CD4-positive, alpha-beta T cell treated with Interleukin-4 for 1 hour (primary cell): ENCODE measurements around the gene ALDH1L2.
"Not testable (repeated sequence)": the region's sequence is repeated elsewhere in the genome, so short reads cannot be mapped to it uniquely, and the experiment has no call there.

ENCODE experiments used
- DNase-seq, 2 donors: peaks; one replicate each; pipeline ENCODE4 v3.0.0-alpha.2; 2020 to 2022

Gene ALDH1L2

GRCh38 chr12:105084251-105085250 lies at the start of gene ALDH1L2:
Gene ALDH1L2, minus strand, starts transcription at chr12:105084458. Its CDS starts 22 bp downstream, at chr12:105084436.
- DNase-seq, result peak; percentile 47 to 69

DNA sequence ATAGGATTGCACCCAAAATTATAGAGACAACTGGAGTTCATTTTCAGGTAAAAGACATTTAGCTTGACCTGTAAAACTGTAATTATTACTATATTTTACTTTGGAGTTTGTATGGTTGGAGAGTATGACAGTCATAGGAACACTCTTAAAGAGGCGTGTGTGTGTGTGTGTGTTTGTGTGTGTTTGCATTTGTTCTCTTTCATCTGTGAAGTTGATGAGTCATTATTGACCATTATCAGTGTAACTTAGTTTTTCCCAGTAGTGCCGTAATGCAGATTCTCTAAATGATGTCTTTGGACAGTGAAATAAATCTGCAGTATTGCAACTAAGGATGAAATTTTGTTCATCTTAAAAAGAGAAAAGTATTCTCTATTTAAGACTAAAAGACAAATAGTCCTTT lies 36.3 kb upstream of the ALDH1L2 start:
- no peak for DNase-seq

DNA sequence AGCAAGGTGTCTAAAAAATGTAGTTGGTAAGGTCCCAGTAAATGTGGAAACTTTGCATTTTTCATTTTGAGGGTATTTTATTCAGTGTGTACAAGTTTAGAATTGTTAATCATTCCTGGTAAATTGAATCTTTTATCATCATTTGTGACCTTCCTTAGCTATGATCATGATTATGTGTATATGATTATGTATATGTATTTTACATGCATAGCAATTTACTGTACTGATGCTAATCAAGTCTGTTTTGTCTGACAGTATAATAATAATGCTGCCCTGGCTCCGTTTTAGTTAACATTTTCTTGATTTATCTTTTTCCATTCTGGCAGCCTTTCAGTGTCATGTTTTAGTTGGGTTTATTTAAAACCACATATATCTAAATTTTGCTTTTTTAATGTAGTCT lies 32.7 kb upstream of the ALDH1L2 start:
- no peak for DNase-seq

DNA sequence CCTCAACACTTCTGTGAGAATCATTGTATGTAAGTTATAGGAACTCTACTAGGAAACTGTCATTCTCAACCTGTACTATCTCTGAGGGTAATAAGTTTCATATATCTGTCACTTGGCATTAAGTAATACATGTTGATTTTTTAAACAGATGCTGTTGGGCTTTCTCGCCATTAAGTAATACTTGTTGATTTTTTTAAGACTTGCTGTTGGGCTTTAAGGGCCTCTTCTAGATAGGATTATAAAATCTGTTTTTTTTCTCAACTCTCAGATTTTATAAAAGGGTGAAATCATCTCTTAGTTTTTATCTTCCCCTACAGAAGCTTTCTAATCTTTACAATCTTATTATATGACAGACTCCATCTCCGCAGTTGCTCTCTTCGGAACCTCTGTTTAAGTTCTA lies 28.8 kb upstream of the ALDH1L2 start:
- DNase-seq, result no peak

- DNase-seq, result no peak
Measured at GRCh38 chr12:105110851-105111250, 26.6 kb upstream of the ALDH1L2 start.

GRCh38 chr12:105109465-105110212 lies 25.4 kb upstream of the ALDH1L2 start:
- no peak for DNase-seq

GRCh38 chr12:105107494-105108371 lies 23.5 kb upstream of the ALDH1L2 start, which contains the start of gene WASHC4:
Gene WASHC4, plus strand, starts transcription at chr12:105107731. Its CDS starts 70 bp downstream, at chr12:105107801.
- peak; percentile 91 for DNase-seq

- no peak for DNase-seq
Measured at GRCh38 chr12:105107171-105107493, 22.9 kb upstream of the ALDH1L2 start.

DNA sequence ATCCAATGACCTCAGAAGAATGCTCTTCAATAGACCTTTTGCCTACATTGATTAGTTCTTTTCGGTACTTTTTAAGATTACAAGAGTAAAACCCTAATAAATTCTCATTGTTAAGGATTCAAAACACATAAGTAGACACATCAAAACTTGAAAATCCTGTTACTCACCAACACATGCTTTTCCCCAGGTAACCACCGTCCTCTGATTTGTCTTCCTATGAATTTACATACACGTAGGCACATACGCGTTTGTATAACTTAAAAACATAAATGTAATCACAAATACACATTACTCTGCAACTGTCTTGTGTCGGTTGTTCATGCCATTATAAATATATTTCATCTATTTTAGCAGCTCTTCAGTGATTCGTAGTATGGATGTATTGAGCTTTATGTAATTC lies 22.4 kb upstream of the ALDH1L2 start:
- DNase-seq, result no peak

GRCh38 chr12:105104762-105105161 lies 20.5 kb upstream of the ALDH1L2 start:
- no peak for DNase-seq

DNA sequence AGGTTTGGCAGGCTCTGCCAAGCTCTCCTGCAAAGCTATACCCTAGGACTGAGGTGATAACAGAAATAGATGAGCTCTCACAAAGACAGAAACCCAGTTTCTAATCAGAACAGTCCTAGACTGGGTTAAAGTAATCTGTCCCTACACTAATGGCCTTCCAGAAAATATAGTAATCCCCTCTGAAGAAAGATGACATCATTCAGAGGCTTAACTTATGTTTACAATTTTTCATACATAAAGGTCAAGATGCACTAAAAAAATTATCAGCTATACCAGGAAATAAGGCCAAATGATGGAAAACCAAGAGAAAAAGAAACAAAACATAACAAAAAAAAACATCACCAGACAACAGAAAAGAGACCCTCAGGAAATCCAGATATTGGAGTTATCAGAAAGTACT lies 18.4 kb upstream of the ALDH1L2 start:
- no peak for DNase-seq

DNA sequence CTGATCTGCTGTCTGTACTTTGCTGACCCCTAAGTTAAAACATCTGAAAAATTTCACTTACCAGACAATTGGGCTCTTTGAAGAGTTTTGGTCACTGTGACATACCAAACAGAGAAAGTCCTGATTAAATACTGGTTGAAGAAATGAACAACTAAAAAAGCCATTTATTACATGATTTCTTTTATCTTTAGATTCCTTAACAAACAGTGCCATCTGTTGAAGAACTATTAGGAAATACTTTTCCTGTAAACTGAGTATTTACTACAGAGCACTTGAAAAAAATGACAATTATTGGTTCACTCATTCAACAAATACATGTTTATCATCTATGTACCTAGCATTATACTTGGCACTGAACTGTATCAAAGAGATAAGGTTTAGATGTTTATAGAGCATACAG lies 16.7 kb upstream of the ALDH1L2 start:
- no peak for DNase-seq

DNA sequence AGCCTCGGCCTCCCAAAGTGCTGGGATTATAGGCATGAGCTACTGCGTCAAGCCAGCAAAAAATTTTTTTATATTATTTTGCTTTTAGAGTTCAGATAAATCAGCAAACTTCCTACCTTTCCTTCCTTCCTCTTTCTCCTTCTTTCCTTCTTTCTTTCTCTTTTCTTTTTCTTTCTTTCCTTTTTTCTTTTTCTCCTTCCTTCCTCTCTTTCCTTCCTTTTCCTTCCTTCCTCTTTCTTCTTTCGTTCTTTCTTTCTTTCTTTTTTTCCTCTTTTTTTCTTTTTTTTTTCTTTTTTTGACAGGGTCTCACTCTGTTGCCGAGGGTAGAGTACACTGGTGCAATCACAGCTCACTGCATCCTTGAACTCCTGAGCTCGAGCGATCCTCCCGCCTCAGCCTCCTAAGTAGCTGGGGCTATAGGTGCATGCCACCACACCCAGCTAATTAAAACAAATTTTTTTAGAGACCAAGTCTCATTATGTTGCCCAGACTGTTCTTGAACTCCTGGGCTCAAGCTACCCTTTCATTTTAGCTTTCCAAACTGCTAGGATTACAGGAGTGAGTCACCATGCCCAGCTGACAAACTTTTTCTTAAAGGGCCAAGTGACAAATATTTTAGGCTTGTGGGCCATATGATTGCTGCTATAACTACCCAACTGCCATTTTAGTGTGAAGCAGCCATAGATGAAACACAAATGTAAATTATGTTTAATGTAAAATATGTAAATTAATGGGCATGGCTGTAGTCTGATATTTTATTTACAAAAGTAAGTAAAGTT lies 16.1 kb upstream of the ALDH1L2 start:
- no peak for DNase-seq

DNA sequence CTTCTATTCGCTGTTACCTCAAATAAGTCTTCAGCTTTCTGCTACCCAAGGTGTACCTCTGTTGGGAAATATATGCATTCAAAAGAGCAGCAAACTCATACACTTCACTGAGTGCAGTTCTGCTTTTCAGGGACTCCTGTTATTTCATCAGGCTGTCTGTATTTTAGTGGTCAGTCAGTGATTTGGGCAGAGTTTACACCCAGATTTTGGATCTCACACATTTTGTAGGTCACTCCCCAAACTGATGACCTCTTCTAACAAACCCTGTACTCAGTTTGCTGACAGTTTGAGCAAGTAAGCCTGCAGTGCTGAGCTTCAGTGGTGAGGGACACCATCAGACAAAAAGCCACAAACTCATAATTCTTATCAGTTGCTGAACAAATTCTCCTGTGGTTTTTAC lies 15.1 kb upstream of the ALDH1L2 start:
- DNase-seq, result no peak

DNA sequence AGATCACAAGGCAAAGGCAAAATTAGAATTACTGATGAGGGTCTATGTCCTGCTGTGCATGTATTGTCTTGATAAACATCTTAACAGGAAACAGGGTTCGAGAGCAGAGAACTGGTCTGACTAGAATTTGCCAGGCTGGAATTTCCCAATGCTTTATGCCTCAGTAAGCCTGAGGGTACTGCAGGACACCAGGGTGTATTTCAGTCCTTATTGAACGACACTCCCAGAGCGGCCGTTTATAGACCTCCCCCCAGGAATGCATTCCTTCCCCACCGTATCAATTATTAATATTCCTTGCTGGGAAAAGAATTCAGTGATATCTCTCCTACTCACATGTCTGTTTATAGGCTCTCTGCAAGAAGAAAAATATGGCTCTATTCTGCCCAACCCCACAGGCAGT lies 11.1 kb upstream of the ALDH1L2 start:
- not testable (repeated sequence) for DNase-seq

DNA sequence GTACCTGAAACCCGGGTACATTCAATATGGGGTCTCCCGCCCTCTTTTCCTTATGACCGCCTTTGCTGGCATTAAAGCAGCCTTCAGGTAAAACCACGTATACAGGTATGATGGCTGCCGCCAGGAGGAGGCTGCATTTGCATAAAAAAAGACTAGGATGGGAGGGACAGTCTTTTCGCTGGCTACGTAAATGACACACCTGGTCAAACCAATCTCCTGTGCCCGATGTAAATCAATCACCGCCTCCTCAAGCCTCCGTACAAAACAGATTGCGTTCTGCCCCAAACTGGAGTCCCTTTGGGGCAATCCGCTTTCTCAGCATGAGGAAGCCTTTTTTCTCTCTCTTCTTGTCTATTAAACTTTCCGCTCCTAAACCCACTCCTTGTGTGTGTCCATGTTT lies 8.1 kb upstream of the ALDH1L2 start:
- DNase-seq, result no peak

GRCh38 chr12:105091476-105092206 lies 7.4 kb upstream of the ALDH1L2 start:
- no peak for DNase-seq

GRCh38 chr12:105090361-105090760 lies 6.1 kb upstream of the ALDH1L2 start:
- no peak for DNase-seq

GRCh38 chr12:105089817-105090216 lies 5.6 kb upstream of the ALDH1L2 start:
- no peak for DNase-seq

DNA sequence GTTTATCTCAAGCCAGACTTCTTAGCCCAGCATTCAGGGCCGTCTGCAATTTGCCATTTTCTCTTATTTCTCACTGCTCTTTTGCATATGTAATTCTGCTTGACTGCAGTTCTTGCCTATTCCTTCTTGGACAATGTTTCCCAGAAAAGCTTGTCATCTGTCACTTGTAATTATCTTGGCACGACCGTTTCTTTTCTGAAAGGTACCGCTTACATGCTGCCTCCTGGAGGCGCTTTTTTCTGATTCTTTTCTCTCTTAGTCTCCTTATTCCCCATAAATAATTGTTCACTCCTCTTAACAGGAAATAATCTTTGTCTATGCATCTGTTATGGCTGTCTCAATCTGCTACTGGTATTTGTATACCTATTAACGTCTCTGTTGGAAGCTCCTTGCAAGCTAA lies 1.2 kb upstream of the ALDH1L2 start:
- no peak for DNase-seq

DNA sequence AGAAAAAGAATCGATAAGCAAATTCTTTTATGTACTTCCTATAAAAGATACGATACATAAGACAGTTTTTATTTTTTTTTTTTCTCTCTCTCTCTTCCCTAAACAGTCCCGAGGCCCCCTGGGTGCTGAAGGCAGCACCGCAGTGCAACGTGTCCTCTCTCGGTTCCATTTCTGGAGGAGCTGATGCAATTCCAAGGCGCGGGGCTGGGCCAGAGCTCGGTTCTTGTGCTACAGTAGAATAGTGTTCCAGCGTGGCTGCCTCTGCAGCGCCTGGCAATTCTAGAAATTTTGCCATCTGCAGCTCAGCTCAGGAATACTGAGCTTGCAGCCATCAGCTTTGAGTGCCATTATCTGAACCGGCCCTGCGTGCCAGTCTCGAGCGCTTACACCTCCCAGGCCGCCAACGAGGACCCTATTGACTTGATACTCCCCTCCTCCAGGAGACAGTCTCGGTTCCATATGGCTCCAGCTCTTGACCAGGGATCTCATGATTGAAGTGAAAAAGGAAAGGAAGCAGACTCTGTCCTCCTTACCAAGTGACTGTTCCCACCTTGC lies 630 bp downstream of the ALDH1L2 start:
- DNase-seq, result no peak
